H1 (cell line): ENCODE results near the gene NRN1L. TPM values are rescaled to one million over a fixed set of nuclear protein-coding genes. Genes with fewer than 3 reads are reported as not detected.

Experiments used
- CTCF ChIA-PET: fragments of 300-600 bp; sonication (Branson Sonifier 250); formaldehyde crosslinking; loops from one replicate; lab custom pipeline; 2021; ENCODE audit not compliant: partially characterized antibody; lab: Charles Lee
- POLR2A ChIA-PET: fragments of 300-600 bp; sonication (Branson Sonifier 250); formaldehyde crosslinking; loops from one replicate; lab custom pipeline; 2021; ENCODE audit warnings: inconsistent platforms; ENCODE audit not compliant: partially characterized antibody; lab: Charles Lee
- DNase-seq, 2 experiments: peaks; one replicate each; pipeline versions ENCODE4 v3.0.0 to v3.0.0-alpha.2; 2010 to 2022; ENCODE audit warnings: low spot score in 2 of 2, low read depth in 1 of 2, mixed read lengths in 1 of 2
- FAIRE-seq: peaks from 2 replicates; lab custom pipeline; 2011; peaks lifted over from hg19 to GRCh38; lab: Jason Lieb, UNC
- H2AFZ ChIP-seq: 2 replicates; pipeline ENCODE4 v1.8.1; 2012; ENCODE audit warnings: low read length, inconsistent platforms
- H2AK5ac ChIP-seq: 2 replicates; pipeline ENCODE4 v1.6.1; 2013; ENCODE audit warnings: low read depth, low read length
- H2BK120ac ChIP-seq: replicated peaks from 2 replicates; pipeline ENCODE3; 2013; ENCODE audit warnings: low read depth, low read length, inconsistent platforms
- H2BK12ac ChIP-seq: 2 replicates; pipeline ENCODE4 v1.6.1; 2013; ENCODE audit warnings: low read depth, low read length
- H2BK15ac ChIP-seq: 2 replicates; pipeline ENCODE4 v1.6.1; 2013; ENCODE audit warnings: low read length
- H2BK20ac ChIP-seq: 2 replicates; pipeline ENCODE4 v1.6.1; 2013; ENCODE audit warnings: low read length
- H2BK5ac ChIP-seq: 2 replicates; pipeline ENCODE4 v1.6.1; 2013; ENCODE audit warnings: low read depth, low read length
- H3K14ac ChIP-seq: 2 replicates; pipeline ENCODE4 v1.6.1; 2013; ENCODE audit warnings: inconsistent platforms; ENCODE audit not compliant: insufficient read length
- H3K18ac ChIP-seq: 2 replicates; pipeline ENCODE4 v1.6.1; 2013; ENCODE audit warnings: low read length; ENCODE audit errors: extremely low read depth
- H3K23ac ChIP-seq: 2 replicates; pipeline ENCODE4 v1.6.1; 2013; ENCODE audit warnings: inconsistent platforms; ENCODE audit not compliant: insufficient read length
- H3K23me2 ChIP-seq: 2 replicates; pipeline ENCODE4 v1.6.1; 2013; ENCODE audit warnings: low read depth, low read length
- H3K27ac ChIP-seq: 2 replicates; pipeline ENCODE4 v1.6.1; 2011; ENCODE audit warnings: low read depth, low read length, inconsistent platforms
- H3K27me3 ChIP-seq, 4 experiments: replicated peaks in 1 of 4; 1 replicate in 1 of 4; 2 replicates in 3 of 4; pipeline versions ENCODE4 v1.6.1 to v1.8.1; 2011 to 2013; ENCODE audit warnings: low read length in 3 of 4, mild to moderate bottlenecking in 3 of 4, inconsistent platforms in 2 of 4, mixed read lengths in 2 of 4, moderate library complexity in 1 of 4; ENCODE audit not compliant: control insufficient read depth in 3 of 4, insufficient read depth in 3 of 4; ENCODE audit errors: extremely low read depth in 1 of 4
- H3K36me3 ChIP-seq, 4 experiments: 2 replicates each; pipeline versions ENCODE4 v1.6.1 to v1.8.1; 2011 to 2013; ENCODE audit warnings: mild to moderate bottlenecking in 4 of 4, low read length in 3 of 4, moderate library complexity in 2 of 4, control low read depth in 1 of 4, inconsistent platforms in 1 of 4; ENCODE audit not compliant: insufficient read depth in 4 of 4, control insufficient read depth in 2 of 4
- H3K4ac ChIP-seq: replicated peaks from 2 replicates; pipeline ENCODE3; 2013; ENCODE audit warnings: low read length, low read depth, mixed read lengths, inconsistent platforms; ENCODE audit not compliant: insufficient read length
- H3K4me1 ChIP-seq, 4 experiments: replicated peaks in 1 of 4; 1 replicate in 1 of 4; 2 replicates in 3 of 4; pipeline versions ENCODE4 v1.6.1 to v1.8.1; 2011 to 2013; ENCODE audit warnings: low read length in 3 of 4, inconsistent platforms in 2 of 4, mixed read lengths in 1 of 4; ENCODE audit not compliant: insufficient read depth in 4 of 4, control insufficient read depth in 3 of 4
- H3K4me2 ChIP-seq, 2 experiments: 2 replicates each; pipeline versions ENCODE4 v1.6.1 to v1.8.1; 2011 to 2013; ENCODE audit warnings: low read depth in 2 of 2, low read length in 2 of 2, control low read depth in 1 of 2, inconsistent platforms in 1 of 2, mild to moderate bottlenecking in 1 of 2; ENCODE audit not compliant: insufficient read depth in 1 of 2
- H3K4me3 ChIP-seq, 4 experiments: fragments of 200-600, 300-600 bp in 1 of 4; sonication (generic), shearing (Covaris generic), sonication (Bioruptor Twin) in 1 of 4; 2 replicates each; pipeline versions ENCODE4 v1.5.1 to v1.8.1; 2011 to 2016; ENCODE audit warnings: low read length in 4 of 4, low read depth in 3 of 4, control low read depth in 2 of 4, inconsistent platforms in 2 of 4, mild to moderate bottlenecking in 2 of 4, mixed read lengths in 1 of 4, moderate library complexity in 1 of 4; ENCODE audit not compliant: insufficient read depth in 2 of 4; ENCODE audit errors: extremely low read depth in 1 of 4
- H3K56ac ChIP-seq: replicated peaks from 2 replicates; pipeline ENCODE3; 2013; ENCODE audit warnings: low read depth, mild to moderate bottlenecking, mixed read lengths, low read length, inconsistent platforms; ENCODE audit not compliant: insufficient read length
- H3K79me1 ChIP-seq: 2 replicates; pipeline ENCODE4 v1.6.1; 2013; ENCODE audit warnings: low read depth, low read length, control low read depth
- H3K79me2 ChIP-seq, 2 experiments: 2 replicates each; pipeline versions ENCODE4 v1.6.1 to v1.8.1; 2012 to 2013; ENCODE audit warnings: low read length in 2 of 2, mild to moderate bottlenecking in 2 of 2, inconsistent platforms in 1 of 2; ENCODE audit not compliant: insufficient read depth in 2 of 2, control insufficient read depth in 1 of 2
- H3K9ac ChIP-seq, 4 experiments: replicated peaks in 1 of 4; 1 replicate in 1 of 4; 2 replicates in 3 of 4; pipeline versions ENCODE4 v1.6.1 to v1.8.1; 2011 to 2013; ENCODE audit warnings: low read depth in 3 of 4, low read length in 3 of 4, control low read depth in 2 of 4, mild to moderate bottlenecking in 2 of 4, moderate library complexity in 2 of 4, inconsistent platforms in 1 of 4; ENCODE audit errors: extremely low read depth in 1 of 4
- H3K9me3 ChIP-seq, 2 experiments: 2 replicates each; pipeline versions ENCODE4 v1.6.1 to v1.8.1; 2012 to 2013; ENCODE audit warnings: mild to moderate bottlenecking in 2 of 2, moderate library complexity in 2 of 2, control low read depth in 1 of 2, inconsistent platforms in 1 of 2, low read depth in 1 of 2, low read length in 1 of 2, mixed read lengths in 1 of 2; ENCODE audit not compliant: insufficient read depth in 2 of 2
- H4K20me1 ChIP-seq, 2 experiments: replicated peaks in 1 of 2; 2 replicates each; pipeline versions ENCODE3 to v1.8.1; 2011 to 2013; ENCODE audit warnings: inconsistent platforms in 2 of 2, low read length in 2 of 2, mild to moderate bottlenecking in 1 of 2; ENCODE audit not compliant: insufficient read depth in 2 of 2, control insufficient read depth in 1 of 2
- H4K5ac ChIP-seq: 2 replicates; pipeline ENCODE4 v1.6.1; 2013; ENCODE audit warnings: low read length, low read depth, mixed read lengths, inconsistent platforms; ENCODE audit not compliant: insufficient read length
- H4K8ac ChIP-seq: 2 replicates; pipeline ENCODE4 v1.8.0; 2013; ENCODE audit warnings: mild to moderate bottlenecking, moderate library complexity, low read length, inconsistent platforms; ENCODE audit not compliant: insufficient read depth; ENCODE audit errors: extremely low read depth
- H4K91ac ChIP-seq: replicated peaks from 2 replicates; pipeline ENCODE3; 2013; ENCODE audit warnings: low read length, mixed read lengths, inconsistent platforms; ENCODE audit not compliant: insufficient read length
- EGR1 ChIP-seq: IDR thresholded peaks from 2 replicates; pipeline ENCODE4 v1.6.1; 2011; ENCODE audit warnings: low read depth, low read length, borderline replicate concordance
- TAF7 ChIP-seq: optimal IDR thresholded peaks from 2 replicates; pipeline ENCODE3; 2011; ENCODE audit warnings: low read depth, mild to moderate bottlenecking, inconsistent platforms, low read length, moderate library complexity, borderline replicate concordance
- TBP ChIP-seq: IDR thresholded peaks from 2 replicates; pipeline ENCODE4 v1.6.1; 2011; ENCODE audit warnings: low read depth, low read length, improper control_type of control experiment
- WGBS, 2 experiments: shearing (Covaris generic) in 1 of 2; methylation state at CpG; one replicate each; pipeline versions ENCODE4 v1.1.6 to v1.1.7; 2013 to 2015; ENCODE audit warnings: low lambda C conversion rate in 2 of 2, mixed read lengths in 2 of 2, inconsistent platforms in 1 of 2, low coverage in 1 of 2, missing lambda C conversion rate in 1 of 2; ENCODE audit not compliant: insufficient replicate concordance in 2 of 2, insufficient coverage in 1 of 2, insufficient read length in 1 of 2; ENCODE audit errors: extremely low coverage in 1 of 2, missing lambda C conversion rate in 1 of 2; 5-methylcytosine and 5-hydroxymethylcytosine counted together
- polyA plus RNA-seq, 7 experiments: library from polyadenylated mRNA; depleted of rRNA in 3 of 7; stranded (reverse) in 5 of 7; unstranded in 2 of 7; fragments of >200 nt in 5 of 7; fragments of 200-250 nt in 2 of 7; gene quantifications; 1 replicate in 5 of 7; 2 replicates in 1 of 7; 4 replicates in 1 of 7; pipeline versions ENCODE4 v1.2.1 to v1.2.3, GENCODE V29; 2011 to 2013; ENCODE audit warnings: missing spikeins in 2 of 7, mixed read lengths in 2 of 7
- total RNA-seq: library from RNA; stranded (reverse); fragmentation: NEBNext Ultra II Directional; extraction: Animal tissue kit (Norgen Biotek cat#: 25700); gene quantifications from 2 replicates; pipeline ENCODE4 v1.2.1, GENCODE V29; 2021

NRN1L gene
- total and polyA plus RNA-seq, 2 of the 8 experiments (the other 6 are each of a cell fraction or from before 2014, with no cell fraction given), result 4.1 to 35.2 TPM

- Histone ChIP-seq H3K27ac (peak within 1 kb of the TSS; percentile 87), H3K79me2 (peaks cover 11 to 37% of the 10 kb centered on the region in 2 experiments), H4K91ac (peak within 1 kb of the TSS; percentile 27), H3K14ac (peak within 1 kb of the TSS; percentile 53), H4K5ac (peak within 1 kb of the TSS; percentile 94), H4K8ac (peak within 1 kb of the TSS; percentile 100), H3K4ac (peak within 1 kb of the TSS; percentile 78), H3K27me3 (no peaks in the 10 kb centered on the region), H3K23me2 (peaks cover 4% of the 10 kb centered on the region), H2BK120ac (peak within 1 kb of the TSS; percentile 83), H3K79me1 (peaks cover 13% of the 10 kb centered on the region; the same call in 1 of the 2 replicates), H3K4me2 (peak within 1 kb of the TSS; percentile 83 to 95), H3K23ac (no peak within 1 kb of the TSS), H3K36me3 (no peaks in the 10 kb centered on the region), H3K4me3 (peak within 1 kb of the TSS; percentile 88 to 94 (median 94)), H2AFZ (no peak within 1 kb of the TSS), H2BK12ac (0 out of 2 replicates have a peak within 1 kb of the TSS, but pooled peaks have one; percentile 50), H2BK5ac (peak within 1 kb of the TSS; percentile 96), H3K9ac (peak within 1 kb of the TSS; percentile 95 to 100 (median 98)), H4K20me1 (peaks cover 0 to 1% of the 10 kb centered on the region in 2 experiments), H3K4me1 (peaks cover 0 to 10% (median 7%) of the 10 kb centered on the region in 4 experiments; a peak in 4 of 7 replicates), H3K9me3 (no peaks in the 10 kb centered on the region), H2BK15ac (no peak within 1 kb of the TSS), H3K18ac (no peak within 1 kb of the TSS; the same call in 1 of the 2 replicates), H2AK5ac (no peak within 1 kb of the TSS), H3K56ac (peak within 1 kb of the TSS; percentile 52), H2BK20ac (no peak within 1 kb of the TSS)
- WGBS, 2 experiments, result 3% methylated on average over 52 of the region's 90 CpGs; no CpG with 5 or more reads in 1 of the 2 experiments
- no peak for FAIRE-seq
- CTCF ChIA-PET, result interaction anchor here (1.3 to 21.8 kb wide), 5 partner anchors 9 to 148 kb away, joined by 3 to 623 read pairs (median 9); partner anchors contain the start of genes CTRL, LCAT, NRN1L and PSMB10
- peak; percentile 90 to 93 for DNase-seq
- POLR2A ChIA-PET, result interaction anchor here (0.6 to 2.6 kb wide), 14 partner anchors 8 to 226 kb away, joined by 3 to 25 read pairs (median 4); partner anchors contain the start of genes CTRL, EDC4, NRN1L and NUTF2
- TF ChIP-seq TAF7 (no peak), TBP (peak; percentile 45; the same call in 1 of the 2 replicates), EGR1 (0 out of 2 replicates have a peak, but pooled peaks have one; percentile 17)
Observed at GRCh38 chr16:67892899-67893742, 8.4 kb downstream of the NRN1L start, which contains the start of gene PSKH1. TSS of gene PSKH1 (plus strand) at chr16:67893254. CDS start at chr16:67908750, 15,496 bp downstream.
